T-helper 17 cell (primary cell): ENCODE data around the gene PDE6H. TPM values are rescaled to one million over a fixed set of nuclear protein-coding genes. Genes with fewer than 3 reads are reported as not detected.

Experiments
- ATAC-seq: fragments of 150-1000 bp; cut with Tn5 transposase; 2 replicates; pipeline ENCODE4 v1.10.0; 2021; ENCODE audit warnings: mild to moderate bottlenecking, moderate library complexity
- DNase-seq, 3 donors: peaks; one replicate each; pipeline versions ENCODE4 v3.0.0 to v3.0.0-alpha.2; 2020 to 2021
- H3K9me3 ChIP-seq: one replicate; pipeline ENCODE4 v1.7.0; 2013; ENCODE audit warnings: low read length, mild to moderate bottlenecking; ENCODE audit not compliant: control insufficient read depth, poor library complexity, severe bottlenecking
- H3K27ac Mint-ChIP-seq: one replicate; pipeline ENCODE4 v1.8.0; 2022; ENCODE audit warnings: mild to moderate bottlenecking, moderate library complexity, mixed read lengths
- H3K27me3 Mint-ChIP-seq: one replicate; pipeline ENCODE4 v1.8.0; 2022; ENCODE audit warnings: mixed read lengths
- H3K36me3 Mint-ChIP-seq: one replicate; pipeline ENCODE4 v1.8.0; 2022; ENCODE audit warnings: low read depth, mixed read lengths
- H3K4me1 Mint-ChIP-seq: one replicate; pipeline ENCODE4 v1.8.0; 2022; ENCODE audit warnings: mild to moderate bottlenecking, mixed read lengths
- H3K4me3 Mint-ChIP-seq: one replicate; pipeline ENCODE4 v1.8.0; 2022; ENCODE audit warnings: mild to moderate bottlenecking, moderate library complexity, mixed read lengths
- total RNA-seq, 4 donors: library from RNA in 2 of 4; stranded (reverse) in 2 of 4; gene quantifications; one replicate each; pipeline ENCODE4 v1.2.3 and lab custom pipeline; 2022 to 2026

PDE6H gene
- total RNA-seq, 2 donors from 2014 or later = not detected

DNA sequence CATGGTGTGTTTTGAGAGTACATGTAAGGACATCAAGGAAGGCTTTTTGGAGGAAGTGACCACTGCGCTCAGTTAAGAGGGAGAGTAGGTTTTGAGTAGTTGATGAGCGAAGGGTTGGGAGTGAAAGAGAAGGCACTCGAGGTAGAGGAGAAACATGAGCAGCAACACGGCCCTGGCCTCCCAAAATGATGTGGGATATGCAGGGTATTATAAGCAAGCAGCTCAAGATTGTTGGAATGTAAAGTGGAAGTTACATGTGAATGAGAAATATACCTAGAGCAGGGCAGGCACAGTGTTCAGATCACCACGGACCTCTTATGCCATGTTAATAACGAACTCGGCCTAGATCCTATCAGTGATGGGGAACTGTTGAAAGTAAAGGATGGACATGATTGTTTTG lies 9.3 kb upstream of the PDE6H start:
- Mint-ChIP-seq H3K4me3 (peak overlapping the region; percentile 2), H3K27me3 (no peaks in the 10 kb centered on the region), H3K36me3 (peaks cover 17% of the 10 kb centered on the region), H3K4me1 (peaks cover 50% of the 10 kb centered on the region), H3K27ac (peak overlapping the region; percentile 100)
- ATAC-seq (no peak), DNase-seq (no peak)
- no peaks in the 10 kb centered on the region for H3K9me3 ChIP-seq

DNA sequence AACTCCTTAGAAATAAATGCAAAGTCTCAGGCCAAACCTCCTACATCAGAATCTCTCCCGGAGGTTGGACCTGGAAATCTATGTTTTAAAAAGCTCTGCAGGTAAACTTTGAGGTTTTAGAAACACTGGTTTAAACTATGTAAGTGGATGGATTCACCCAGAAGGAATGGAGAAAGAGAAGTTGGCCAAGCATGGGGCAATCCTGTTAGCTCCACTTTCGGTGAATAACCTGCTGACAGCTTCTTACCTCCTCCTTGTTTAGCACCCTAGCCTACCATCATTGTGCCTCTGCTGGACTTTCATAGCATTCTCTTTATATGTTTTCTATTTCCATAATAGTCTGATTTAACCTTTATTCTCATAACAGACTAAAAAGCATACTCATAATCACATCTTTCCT lies 8.4 kb upstream of the PDE6H start:
- Mint-ChIP-seq H3K27ac (peak overlapping the region; percentile 100), H3K4me3 (no peak overlapping the region), H3K27me3 (no peaks in the 10 kb centered on the region), H3K36me3 (peaks cover 12% of the 10 kb centered on the region), H3K4me1 (peaks cover 43% of the 10 kb centered on the region)
- ATAC-seq (no peak), DNase-seq (no peak)
- H3K9me3 ChIP-seq = no peaks in the 10 kb centered on the region

DNA sequence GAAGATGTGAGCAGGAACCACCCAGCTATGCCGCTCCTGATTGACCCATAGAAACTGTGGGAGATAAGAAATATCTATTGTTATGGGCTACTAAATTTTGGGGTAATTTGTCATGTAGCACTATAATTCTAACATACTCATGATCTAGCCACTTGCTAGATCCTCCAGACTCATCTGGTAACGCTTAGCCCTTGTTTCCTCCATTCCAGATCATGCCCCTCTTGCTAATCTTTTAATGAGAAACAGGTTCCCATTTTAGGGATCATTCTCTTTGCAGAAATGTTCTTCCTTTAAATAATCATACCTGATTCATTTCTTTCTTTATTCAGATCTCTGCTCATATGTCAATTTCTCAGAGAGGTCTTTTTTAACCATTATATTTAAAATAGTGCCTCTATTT lies 7.6 kb upstream of the PDE6H start:
- H3K9me3 ChIP-seq = no peaks in the 10 kb centered on the region
- H3K27ac Mint-ChIP-seq = peak overlapping the region; percentile 100
- peaks cover 9% of the 10 kb centered on the region for H3K36me3 Mint-ChIP-seq
- ATAC-seq (no peak), DNase-seq (no peak)
- H3K4me3 Mint-ChIP-seq = no peak overlapping the region
- H3K27me3 Mint-ChIP-seq = no peaks in the 10 kb centered on the region
- peaks cover 41% of the 10 kb centered on the region for H3K4me1 Mint-ChIP-seq

DNA sequence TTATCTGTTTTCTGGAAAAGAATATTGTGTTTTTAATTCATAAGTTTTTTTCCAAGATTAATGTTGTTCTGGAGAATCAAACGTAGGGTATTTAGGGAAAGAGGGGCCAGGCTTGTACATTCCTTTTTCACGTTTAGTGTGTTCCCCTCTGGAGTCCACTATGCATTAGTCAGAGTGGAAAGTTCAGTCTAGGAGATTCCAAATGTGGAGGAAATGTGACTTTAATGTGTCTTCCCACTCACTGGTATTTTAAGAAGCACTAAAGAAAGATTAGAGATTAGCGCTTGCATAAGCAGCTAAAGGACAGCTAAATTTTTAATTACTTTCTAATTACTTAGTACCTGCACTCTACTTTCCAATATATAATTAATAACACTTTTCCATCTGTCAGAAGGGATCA lies 4.4 kb upstream of the PDE6H start:
- H3K9me3 ChIP-seq = no peaks in the 10 kb centered on the region
- Mint-ChIP-seq H3K4me3 (no peak overlapping the region), H3K4me1 (peaks cover 30% of the 10 kb centered on the region), H3K27ac (no peak overlapping the region), H3K27me3 (no peaks in the 10 kb centered on the region), H3K36me3 (no peaks in the 10 kb centered on the region)
- no peak for DNase-seq
- no peak for ATAC-seq

DNA sequence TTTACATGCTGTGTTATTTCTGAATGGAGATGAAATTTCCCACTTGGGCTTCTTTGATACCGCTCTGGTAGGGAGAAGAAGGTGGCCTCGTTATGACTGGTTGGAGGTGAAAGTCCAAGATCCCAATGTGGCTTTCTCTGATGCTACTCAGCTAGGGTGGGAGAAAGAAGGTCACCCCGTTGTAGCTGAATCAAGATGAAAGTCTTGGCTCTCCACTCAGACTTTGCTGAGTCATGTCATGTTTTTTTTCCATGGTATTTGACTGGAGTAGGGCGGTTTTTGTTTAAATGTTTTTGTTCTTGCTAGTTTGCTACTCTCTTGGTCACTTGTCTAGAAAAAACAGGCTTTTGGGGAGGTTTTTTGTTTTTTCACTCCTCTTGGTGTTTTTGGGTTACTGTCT lies 2.4 kb upstream of the PDE6H start:
- no peaks in the 10 kb centered on the region for H3K9me3 ChIP-seq
- H3K4me3 Mint-ChIP-seq = no peak overlapping the region
- H3K36me3 Mint-ChIP-seq = peaks cover 2% of the 10 kb centered on the region
- DNase-seq (no peak), ATAC-seq (no peak)
- H3K27me3 Mint-ChIP-seq = no peaks in the 10 kb centered on the region
- peak overlapping the region; percentile 56 for H3K27ac Mint-ChIP-seq
- H3K4me1 Mint-ChIP-seq = peaks cover 22% of the 10 kb centered on the region

DNA sequence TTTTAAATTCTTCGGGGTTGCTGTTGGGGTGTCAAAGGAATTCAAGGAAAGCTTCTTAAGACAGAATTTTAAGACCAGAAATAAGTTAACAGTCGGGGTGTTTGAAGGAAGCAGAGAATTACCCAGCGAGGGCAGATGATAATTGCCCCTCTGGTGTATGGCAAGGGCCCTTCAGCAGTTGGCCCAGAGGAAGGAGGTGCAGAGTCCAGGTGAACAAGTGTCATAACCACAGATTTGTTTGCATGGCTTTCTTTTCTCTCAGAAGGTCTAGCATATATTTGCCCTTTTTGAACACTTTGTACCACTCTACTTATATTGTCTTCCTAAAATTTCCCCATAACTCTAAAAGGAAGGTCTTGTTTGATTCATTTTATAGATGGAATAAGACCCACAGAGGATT lies 1.8 kb downstream of the PDE6H start:
- DNase-seq = no peak
- no peaks in the 10 kb centered on the region for H3K27me3 Mint-ChIP-seq
- ATAC-seq = no peak
- H3K4me1 Mint-ChIP-seq = peaks cover 28% of the 10 kb centered on the region
- no peak overlapping the region for H3K27ac Mint-ChIP-seq
- H3K4me3 Mint-ChIP-seq = no peak overlapping the region
- H3K36me3 Mint-ChIP-seq = peaks cover 2% of the 10 kb centered on the region
- H3K9me3 ChIP-seq = no peaks in the 10 kb centered on the region

DNA sequence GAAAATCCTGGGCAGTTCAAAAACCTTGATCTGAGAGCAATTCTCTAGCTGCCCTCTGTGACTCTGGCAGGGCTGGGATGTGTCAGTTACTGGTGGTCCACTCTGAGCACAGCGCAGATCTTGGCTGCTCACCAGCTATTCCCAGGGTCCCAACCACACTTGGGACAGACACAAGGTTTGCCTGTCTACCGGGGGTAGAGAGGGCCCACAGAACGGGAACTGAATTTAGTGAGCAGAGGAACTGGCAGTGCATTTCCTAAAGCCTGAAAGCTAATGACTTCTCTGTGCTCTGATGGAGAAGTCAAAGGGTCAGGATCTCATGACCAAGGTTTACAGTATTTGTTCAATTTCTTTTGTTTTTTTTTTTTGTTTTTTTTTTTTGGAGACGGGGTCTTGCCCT lies 2.6 kb downstream of the PDE6H start:
- no peak for DNase-seq
- H3K27ac Mint-ChIP-seq = no peak overlapping the region
- H3K9me3 ChIP-seq = no peaks in the 10 kb centered on the region
- H3K36me3 Mint-ChIP-seq = peaks cover 2% of the 10 kb centered on the region
- ATAC-seq = no peak
- H3K4me3 Mint-ChIP-seq = no peak overlapping the region
- H3K27me3 Mint-ChIP-seq = no peaks in the 10 kb centered on the region
- peaks cover 29% of the 10 kb centered on the region for H3K4me1 Mint-ChIP-seq

DNA sequence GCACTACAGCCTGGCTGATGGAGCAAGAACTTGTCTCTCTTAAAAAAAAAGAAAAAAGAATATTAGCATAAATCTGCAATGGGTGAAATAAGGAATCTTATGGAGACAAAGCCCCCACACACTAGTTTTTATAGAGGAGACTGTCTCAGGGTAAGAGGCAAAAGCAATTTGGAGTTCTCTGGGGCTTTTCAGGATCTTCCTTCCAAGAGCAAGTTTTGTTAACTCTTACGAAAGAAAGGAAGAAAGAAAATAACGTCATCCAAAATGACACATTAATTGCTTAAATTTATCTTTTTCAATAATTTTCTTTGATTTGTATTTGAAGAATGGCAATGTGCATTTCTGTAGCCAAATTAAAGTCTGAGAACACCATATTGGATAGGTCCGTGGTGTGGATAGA lies 3.8 kb downstream of the PDE6H start:
- Mint-ChIP-seq H3K4me1 (peaks cover 39% of the 10 kb centered on the region), H3K27ac (no peak overlapping the region), H3K4me3 (no peak overlapping the region), H3K27me3 (no peaks in the 10 kb centered on the region), H3K36me3 (peaks cover 2% of the 10 kb centered on the region)
- ATAC-seq (no peak), DNase-seq (no peak)
- no peaks in the 10 kb centered on the region for H3K9me3 ChIP-seq

DNA sequence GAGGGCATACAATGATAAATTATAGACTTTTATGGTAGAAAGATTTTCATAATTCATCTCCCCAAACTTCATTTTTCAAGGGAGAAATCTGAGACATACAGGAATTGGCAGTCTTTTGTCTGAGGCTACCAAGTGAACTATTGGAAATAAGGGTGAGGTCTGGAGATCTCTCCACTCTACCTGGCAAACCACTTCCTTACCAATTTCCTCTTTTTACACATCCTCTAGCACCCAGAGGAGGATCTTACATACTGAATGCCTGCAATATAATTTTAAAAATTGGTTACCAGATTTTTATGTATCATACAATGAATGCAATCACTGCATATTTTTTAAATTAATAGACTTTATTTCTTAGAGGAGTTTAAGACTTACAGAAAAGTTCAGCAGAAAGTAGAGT lies 6.6 kb downstream of the PDE6H start:
- ATAC-seq (peak; percentile 37), DNase-seq (no peak)
- Mint-ChIP-seq H3K4me1 (peaks cover 43% of the 10 kb centered on the region), H3K27ac (peak overlapping the region; percentile 62), H3K36me3 (no peaks in the 10 kb centered on the region), H3K4me3 (no peak overlapping the region), H3K27me3 (no peaks in the 10 kb centered on the region)
- H3K9me3 ChIP-seq = no peaks in the 10 kb centered on the region

DNA sequence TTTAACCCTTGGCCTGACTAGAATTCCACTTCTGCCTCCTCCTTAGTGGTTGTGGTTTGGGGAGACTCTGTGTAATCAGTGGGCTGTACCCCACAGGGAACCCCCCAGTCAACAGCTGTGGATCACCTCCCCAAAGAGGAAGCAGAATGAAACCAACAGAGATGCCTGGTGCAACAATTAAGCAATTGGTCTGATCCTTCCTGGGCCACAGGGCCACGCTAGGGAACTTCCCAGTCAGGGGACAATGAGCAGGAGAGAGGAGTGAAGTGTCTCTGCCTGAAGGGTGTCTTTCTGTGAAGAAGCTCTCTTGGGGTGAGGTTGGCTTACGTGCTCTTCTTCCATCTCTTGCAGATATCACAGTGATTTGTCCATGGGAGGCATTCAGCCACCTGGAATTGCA lies 8.2 kb downstream of the PDE6H start:
- H3K4me1 Mint-ChIP-seq = peaks cover 45% of the 10 kb centered on the region
- H3K27me3 Mint-ChIP-seq = peaks cover 5% of the 10 kb centered on the region
- H3K36me3 Mint-ChIP-seq = no peaks in the 10 kb centered on the region
- DNase-seq (no peak), ATAC-seq (peak; percentile 57)
- no peak overlapping the region for H3K4me3 Mint-ChIP-seq
- peak overlapping the region; percentile 62 for H3K27ac Mint-ChIP-seq
- H3K9me3 ChIP-seq = no peaks in the 10 kb centered on the region

DNA sequence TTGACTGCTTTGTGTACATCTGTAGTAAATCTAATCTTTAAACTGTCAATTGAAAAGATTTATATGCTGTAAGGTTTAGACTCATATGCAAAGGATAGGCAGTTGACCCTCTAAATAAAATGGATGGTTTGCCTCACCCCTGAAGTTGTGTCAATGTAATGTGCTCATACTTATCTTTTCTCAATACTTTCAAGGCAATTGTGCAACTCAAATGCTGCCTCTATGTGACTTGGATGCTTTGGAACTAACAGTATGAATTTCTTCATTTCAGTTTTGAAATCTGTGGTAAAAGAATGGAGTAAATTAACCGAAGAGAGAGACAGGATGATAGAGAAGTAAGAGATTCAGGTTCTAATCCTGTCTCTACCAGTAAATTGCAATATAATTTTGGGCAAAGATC lies 9.7 kb downstream of the PDE6H start:
- H3K4me3 Mint-ChIP-seq = no peak overlapping the region
- H3K4me1 Mint-ChIP-seq = peaks cover 49% of the 10 kb centered on the region
- no peak for DNase-seq
- peak; percentile 12 for ATAC-seq
- H3K36me3 Mint-ChIP-seq = peaks cover 2% of the 10 kb centered on the region
- H3K27ac Mint-ChIP-seq = no peak overlapping the region
- peaks cover 5% of the 10 kb centered on the region for H3K27me3 Mint-ChIP-seq
- no peaks in the 10 kb centered on the region for H3K9me3 ChIP-seq

DNA sequence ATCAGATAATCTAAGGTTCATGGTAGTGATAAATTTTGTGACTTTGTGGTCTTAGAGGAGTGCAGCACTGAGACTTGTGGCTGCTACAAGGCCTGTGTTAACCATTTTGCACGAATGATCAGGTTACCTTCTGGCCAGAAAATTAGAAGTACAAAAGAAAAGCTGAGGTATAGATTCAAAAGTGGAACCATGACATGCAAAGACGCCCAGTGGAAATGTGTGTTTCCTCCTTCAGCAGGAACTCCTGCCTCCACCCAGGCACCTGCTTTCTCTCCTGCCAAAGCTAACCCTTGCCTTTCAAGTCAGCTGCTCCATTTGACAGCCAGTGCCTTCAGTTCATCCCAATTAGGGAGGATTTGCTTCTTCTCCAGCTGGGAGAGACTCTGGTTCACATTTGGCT lies 10.1 kb downstream of the PDE6H start:
- H3K36me3 Mint-ChIP-seq = peaks cover 2% of the 10 kb centered on the region
- peak overlapping the region; percentile 19 for H3K27ac Mint-ChIP-seq
- DNase-seq (no peak), ATAC-seq (peak; percentile 18)
- no peaks in the 10 kb centered on the region for H3K9me3 ChIP-seq
- peak overlapping the region; percentile 5 for H3K4me3 Mint-ChIP-seq
- peaks cover 5% of the 10 kb centered on the region for H3K27me3 Mint-ChIP-seq
- peaks cover 51% of the 10 kb centered on the region for H3K4me1 Mint-ChIP-seq

DNA sequence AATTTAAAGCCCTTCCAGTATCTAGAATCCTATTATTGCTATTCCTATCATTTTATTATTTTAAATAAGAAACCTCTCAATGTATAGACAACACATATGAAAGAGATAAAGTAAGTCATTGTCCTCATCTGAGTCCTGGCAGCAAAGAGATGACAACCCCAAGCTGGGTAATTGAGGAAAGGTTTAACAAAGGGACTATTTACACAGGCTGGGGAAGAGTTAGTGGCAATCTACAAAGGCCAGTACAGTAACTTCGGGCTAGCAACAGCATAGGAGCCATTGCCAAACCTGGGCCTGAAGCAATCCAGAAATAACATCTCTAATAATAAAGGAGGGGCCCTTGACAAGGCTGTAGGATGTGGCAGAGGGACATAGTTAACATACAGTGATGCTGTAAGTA lies 11.2 kb downstream of the PDE6H start:
- ATAC-seq = no peak
- Mint-ChIP-seq H3K36me3 (peaks cover 2% of the 10 kb centered on the region), H3K27ac (no peak overlapping the region), H3K27me3 (peaks cover 5% of the 10 kb centered on the region), H3K4me3 (no peak overlapping the region), H3K4me1 (peaks cover 45% of the 10 kb centered on the region)
- no peak for DNase-seq
- no peaks in the 10 kb centered on the region for H3K9me3 ChIP-seq

DNA sequence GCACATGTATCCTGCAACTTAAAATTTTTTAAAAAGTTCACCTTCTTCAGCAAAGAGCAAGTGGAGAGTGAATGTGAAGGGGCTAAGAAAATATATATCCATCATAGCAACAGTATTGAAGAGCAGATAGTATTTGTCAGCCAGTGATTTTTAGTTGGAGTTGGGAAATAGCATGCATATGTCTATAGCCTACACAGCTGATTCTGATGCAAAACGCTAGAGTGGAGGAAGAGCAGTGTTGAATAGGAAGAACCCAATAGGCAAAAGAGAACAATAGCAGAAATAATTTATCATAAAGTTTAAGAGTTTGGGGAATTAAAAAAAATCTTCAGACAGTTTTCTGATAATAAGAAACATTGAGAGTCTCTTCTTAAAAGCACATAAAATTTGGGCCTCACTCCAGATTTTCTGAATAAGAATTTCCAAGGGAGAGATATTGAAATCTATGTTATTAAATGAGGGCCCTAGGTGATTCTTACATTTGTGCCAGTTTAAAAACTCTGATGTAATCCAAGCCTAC lies 12.0 kb downstream of the PDE6H start:
- ATAC-seq (no peak), DNase-seq (no peak)
- no peaks in the 10 kb centered on the region for H3K9me3 ChIP-seq
- peak overlapping the region; percentile 9 for H3K4me3 Mint-ChIP-seq
- H3K27me3 Mint-ChIP-seq = peaks cover 5% of the 10 kb centered on the region
- H3K27ac Mint-ChIP-seq = no peak overlapping the region
- peaks cover 2% of the 10 kb centered on the region for H3K36me3 Mint-ChIP-seq
- peaks cover 39% of the 10 kb centered on the region for H3K4me1 Mint-ChIP-seq
